ENCODE results near the gene POU6F2.
"Not testable (repeated sequence)": the region's sequence is repeated elsewhere in the genome, so short reads cannot be mapped to it uniquely, and the experiment has no call there.

POU6F2 gene

DNA sequence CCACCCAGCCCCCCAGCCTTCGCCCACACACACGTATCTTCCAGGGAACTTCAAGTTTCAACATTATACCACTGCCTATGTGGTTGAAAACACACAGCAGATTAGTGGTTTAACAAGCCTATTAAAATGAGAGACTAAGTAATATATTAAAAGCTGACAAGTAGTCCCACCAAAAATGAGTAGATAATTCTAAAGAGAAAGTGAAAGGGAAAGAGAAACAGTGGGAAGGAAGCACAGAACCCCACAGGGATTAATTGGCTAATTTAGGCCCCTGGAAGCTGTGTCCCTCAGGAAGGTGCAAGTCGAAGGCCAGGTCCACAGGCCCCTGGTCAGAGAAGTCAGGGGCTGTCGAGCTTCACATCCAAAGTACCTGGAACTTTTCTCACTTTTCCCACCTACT, 378.0 kb downstream of the POU6F2 start:
- DNase-seq (ENCODE audit: low read depth) = no peak

DNA sequence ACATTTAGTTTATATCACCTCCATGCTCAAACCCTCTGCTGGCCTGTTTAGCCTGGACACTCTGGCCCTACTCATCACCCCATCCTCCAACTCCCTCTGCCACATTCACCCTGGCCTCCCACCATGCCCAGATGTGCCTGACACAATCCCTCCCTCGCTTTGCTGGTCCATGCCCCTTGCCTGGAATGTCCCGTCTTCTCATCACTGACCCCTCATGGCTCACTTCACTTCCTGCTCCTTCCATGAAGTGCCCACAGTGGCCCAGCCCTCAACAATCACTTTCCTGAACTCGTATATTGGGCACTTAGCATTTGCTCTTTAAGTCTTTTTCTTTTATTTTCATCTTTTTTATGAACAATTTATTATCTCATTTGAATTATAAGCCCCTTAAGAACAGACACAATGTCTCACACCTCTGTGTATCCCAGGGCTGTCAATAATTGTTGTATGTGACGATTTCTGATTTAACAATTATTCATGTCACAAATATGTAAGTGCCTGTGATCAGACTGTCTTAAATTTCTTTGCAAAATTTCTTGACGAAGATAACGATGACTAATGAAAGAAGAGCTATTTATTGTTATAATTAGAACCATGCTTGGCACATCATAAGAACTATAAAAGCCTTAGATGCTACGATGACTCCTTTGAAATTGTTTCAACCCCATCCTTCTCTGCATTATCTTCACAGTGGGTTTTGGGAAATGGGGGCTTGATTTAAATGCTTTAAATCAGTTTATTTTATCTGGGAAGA, 378.6 kb downstream of the POU6F2 start:
- DNase-seq (ENCODE audit: low read depth) = no peak

DNA sequence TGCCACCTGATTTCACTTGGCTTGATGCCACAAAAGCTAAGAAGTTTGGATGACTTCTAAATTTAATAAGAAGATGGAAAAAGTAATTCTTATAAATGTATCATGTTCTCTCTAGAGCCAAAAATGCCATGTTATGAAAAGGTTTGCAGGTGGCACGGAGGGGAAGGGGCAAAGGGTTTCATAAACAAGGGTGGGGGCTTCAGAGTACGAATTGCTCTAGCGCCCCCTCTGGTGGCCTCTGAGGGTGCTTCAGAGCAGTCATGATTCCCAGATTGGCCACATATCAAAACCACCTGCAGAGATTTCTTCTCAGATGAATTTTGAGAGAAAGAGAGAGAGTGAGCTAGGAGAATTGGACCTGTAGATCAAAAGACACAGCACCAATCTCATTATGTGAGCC, 379.9 kb downstream of the POU6F2 start:
- DNase-seq (ENCODE audit: low read depth) = no peak

DNA sequence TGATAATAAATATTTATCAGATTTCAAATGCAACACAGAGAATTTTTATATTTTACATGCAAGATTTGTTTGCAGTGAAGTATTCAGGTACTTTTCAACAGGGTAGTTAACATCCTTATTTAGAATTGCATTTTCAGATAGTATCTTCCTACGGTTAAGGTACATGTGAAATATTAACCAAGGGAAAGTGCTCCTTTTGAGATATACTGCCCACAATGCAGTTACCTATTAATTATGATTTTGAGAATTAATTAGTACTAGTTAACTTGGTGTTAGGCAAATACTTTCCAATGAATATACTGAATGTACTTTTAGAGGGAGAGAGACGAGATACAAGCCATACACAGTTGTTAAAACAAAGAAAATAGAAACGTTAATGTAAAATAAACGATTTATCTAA, 382.3 kb downstream of the POU6F2 start:
- no peak for DNase-seq (ENCODE audit: low read depth)

DNA sequence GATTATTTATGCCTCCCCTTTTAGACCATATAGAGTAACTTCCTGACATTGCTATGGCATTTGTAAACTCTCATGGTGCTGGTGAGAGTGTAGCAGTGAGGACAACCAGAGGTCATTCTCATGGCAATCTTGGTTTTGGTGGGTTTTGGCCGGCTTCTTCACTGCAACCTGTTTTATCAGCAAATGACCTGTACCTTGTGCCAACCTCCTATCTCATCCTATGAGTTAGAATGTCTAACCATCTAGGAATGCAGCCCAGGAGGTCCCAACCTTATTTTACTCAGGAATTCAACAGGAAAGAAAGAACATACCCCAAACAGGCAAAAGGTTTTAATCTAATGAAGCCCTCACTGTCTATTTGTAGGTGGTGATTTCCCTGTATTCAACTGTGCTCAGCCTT, 383.1 kb downstream of the POU6F2 start:
- no peak for DNase-seq (ENCODE audit: low read depth)

DNA sequence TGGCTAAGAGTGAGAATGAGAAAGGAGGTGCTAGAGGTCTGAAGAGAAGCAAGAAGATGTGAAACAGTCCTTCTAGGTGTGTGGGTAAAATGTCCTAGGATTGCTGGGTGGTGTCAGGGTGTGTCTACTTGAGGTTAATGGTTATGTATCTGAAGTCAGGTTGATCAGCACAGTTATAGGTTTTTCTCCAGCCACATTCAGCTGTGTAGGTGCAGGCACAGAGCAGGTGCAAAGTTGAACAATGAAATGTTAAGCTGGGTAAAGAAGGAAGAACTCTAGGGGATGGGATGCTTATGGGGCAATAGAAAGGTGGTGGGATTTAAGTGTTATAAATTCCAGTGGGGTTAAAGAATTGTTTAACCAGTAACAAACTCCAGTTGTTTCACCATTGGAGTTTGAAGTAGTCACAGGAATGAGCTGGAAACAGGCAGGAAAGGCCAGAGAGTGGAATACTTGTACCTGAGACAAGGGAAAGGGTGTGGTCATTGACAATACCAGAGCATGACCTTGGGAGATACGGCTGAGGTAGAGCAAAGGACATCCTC, 388.1 kb downstream of the POU6F2 start:
- no peak for DNase-seq (ENCODE audit: low read depth)

DNA sequence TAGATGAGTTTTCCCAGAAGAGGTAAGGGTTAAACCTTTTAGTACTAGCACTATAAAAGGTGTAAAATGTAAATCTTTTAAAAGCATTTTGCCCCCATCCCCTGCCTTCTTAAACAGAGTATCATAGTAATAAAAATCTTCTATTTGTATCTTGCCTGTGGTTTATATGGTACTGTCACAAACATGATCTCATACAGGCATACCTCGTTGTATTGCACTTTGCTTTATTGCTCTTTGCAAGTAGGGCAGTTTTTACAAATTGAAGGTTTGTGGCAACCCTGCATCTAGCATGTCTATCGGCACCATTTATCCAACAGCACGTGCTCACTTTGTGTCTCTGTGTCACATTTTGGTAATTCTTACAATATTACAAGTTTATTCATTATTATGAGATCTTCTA, 389.7 kb downstream of the POU6F2 start:
- no peak for DNase-seq (ENCODE audit: low read depth)

DNA sequence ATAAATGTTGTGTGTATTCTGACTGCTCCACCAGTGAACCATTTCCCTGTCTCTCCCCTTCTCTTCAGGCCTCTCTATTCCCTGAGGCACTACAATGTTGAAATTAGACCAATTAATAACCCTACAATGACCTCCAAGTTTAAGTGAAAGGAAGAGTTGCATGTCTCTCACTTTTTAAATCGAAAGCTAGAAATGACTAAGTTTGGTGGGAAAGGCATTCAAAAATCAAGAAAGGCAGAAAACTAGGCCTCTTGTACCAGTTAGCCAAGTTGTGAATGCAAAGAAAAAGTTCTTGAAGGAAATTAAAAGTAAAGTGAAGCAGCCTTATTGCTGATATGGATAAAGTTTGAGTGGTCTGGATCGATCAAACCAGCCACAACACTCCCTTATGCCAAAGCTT, 390.2 kb downstream of the POU6F2 start:
- DNase-seq (ENCODE audit: low read depth) = no peak

DNA sequence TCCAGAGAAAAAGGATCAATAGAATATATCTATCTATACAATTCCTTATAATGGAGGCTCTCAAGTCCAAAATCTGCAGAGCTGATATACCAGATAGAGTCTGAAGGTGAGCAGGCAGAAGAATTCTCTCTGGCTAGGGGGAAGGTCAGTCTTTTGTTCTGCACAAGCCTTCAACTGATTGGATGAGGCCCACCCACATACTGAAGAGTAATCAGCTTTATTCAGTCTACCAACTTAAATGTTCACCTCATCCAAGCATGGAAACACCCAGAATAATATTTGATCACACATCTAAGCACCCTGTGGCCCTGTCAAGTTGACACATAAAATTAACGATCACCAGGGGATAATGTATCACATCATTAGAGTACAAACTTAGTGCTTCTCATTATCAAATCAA, 394.7 kb downstream of the POU6F2 start:
- DNase-seq (ENCODE audit: low read depth) = no peak

DNA sequence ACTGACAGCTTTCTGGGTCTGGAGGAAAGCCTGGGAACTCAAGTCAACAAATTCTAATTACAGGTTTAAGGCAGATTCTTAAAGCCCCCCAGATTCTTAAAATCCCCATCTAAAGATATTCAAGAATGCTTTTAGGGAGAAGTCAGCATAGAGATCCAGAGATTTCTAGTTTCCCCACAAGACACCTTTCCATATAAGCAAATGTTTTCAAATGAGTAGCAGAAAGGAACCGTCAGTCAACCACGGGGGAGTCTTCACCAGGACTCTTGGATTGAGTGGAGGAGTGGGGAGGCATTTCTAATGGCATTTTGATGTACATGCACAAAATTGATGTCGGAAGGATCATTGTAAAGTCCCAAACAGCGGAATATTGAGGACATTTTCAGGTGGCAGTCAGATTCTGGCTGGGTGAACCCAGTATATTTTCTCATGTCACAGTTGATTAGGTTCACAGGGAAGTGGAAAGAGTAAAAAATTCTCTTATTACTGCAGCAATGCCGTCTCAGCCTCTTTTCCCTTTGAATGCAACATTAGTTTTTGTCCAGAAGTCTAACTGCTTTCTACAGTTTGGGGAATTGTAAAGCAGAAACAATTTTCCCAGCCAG, 396.8 kb downstream of the POU6F2 start:
- no peak for DNase-seq (ENCODE audit: low read depth)

DNA sequence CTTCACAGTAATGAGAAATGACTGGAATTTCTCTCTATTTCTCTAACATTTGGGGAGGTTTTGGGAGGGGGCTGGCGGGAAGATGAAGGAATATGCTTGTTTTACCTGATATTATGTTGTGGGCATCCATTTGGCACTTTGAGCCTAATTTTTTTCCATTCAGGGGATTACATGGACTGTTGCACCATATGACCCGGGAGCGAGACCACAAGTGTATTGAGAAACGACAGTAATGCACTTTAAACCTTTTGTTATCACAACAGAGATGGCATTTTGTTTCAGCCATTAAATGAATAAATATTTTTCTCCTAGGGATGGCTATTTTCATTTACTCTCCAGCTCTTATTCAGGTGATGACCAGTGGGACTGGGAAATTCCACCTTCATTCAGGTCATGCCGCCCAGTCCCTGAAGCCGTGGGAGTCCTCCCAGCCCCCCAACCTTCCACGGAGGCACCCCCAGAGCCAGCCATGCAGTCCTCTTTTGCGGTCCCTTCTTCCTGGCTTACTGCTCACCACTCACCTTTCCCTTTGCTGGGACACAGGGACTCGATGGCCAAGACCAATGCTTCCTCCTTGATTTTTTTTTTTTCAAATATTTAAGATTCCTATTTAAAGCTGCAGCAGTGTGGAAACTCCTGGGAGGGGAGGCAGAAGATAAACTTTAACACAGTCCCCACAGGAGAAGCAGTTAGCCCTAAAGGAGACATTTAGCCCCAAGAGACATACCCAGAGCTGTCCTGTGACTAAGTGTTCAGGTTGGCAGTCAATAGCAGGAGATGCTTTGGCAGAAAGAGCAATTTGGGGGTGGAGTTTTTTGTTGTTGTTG, 397.6 kb downstream of the POU6F2 start:
- no peak for DNase-seq (ENCODE audit: low read depth)

DNA sequence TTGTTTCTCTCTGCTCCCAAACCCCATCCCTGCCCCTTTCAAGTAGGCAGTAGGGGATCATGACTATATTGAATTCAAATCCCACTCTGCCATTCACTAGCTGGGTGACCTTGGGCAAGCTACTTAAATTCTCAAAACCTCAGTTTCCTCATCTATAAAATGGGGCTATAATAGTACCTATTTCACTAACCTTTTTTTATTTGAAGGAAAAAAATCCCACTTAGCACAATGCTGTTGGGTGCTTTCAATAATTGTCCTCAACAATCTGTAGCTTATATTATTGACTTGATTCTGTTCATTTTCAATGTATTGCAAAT, 398.1 kb downstream of the POU6F2 start:
- no peak for DNase-seq (ENCODE audit: low read depth)

DNA sequence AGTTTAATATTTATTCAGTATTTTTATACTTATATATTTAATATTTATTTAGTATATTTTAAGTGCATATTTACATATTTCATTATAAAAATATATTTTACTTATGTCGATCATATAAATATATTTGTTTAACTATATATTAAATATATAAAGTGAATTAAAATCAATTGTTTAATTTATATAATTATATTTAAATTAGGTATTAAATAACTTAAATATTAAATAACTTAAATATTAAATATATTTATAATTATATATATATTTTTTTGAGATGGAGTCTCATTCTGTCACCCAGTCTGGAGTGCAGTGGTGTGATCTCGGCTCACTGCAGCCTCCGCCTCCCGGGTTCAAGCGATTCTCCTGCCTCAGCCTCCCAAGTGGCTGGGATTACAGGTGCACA, 399.2 kb downstream of the POU6F2 start:
- not testable (repeated sequence) for DNase-seq (ENCODE audit: low read depth)

DNA sequence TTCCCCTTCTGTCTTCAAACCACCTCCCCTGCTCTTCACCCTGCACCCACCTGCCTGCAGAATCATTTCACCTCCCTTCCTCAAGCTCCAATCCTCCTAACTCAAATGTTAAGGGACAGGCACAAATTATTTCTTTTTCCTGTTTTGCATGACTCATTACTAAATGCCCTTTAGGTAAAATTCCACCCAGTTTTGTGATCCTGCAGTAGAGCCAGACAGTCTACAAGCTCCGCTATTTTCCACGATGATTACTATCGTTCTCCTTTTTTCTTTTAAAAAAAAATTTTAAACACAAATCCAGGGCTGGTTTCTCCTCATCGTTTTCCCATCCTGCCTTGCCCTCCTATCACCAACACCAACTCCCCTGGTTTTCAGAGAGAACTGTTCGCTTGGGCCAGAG, 401.7 kb downstream of the POU6F2 start:
- no peak for DNase-seq (ENCODE audit: low read depth)

DNA sequence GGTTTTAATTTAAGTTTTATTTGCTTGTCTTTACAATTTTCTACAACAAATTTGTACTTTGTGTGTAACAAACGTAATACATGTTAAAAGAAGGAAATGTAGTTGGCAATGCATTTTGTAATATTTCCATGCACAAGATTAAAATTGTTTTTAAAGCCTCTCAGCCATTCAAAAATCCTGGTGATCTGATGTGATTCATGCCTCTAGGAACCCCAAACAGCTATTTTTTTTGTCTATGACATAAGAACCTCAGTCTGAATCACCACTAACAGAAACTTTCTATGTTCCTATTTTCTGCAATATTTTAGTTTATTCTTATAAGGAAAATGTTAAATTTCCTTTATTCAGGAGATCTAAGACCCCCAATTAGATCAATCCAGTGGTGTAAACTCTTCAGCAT, 405.4 kb downstream of the POU6F2 start:
- no peak for DNase-seq (ENCODE audit: low read depth)

DNA sequence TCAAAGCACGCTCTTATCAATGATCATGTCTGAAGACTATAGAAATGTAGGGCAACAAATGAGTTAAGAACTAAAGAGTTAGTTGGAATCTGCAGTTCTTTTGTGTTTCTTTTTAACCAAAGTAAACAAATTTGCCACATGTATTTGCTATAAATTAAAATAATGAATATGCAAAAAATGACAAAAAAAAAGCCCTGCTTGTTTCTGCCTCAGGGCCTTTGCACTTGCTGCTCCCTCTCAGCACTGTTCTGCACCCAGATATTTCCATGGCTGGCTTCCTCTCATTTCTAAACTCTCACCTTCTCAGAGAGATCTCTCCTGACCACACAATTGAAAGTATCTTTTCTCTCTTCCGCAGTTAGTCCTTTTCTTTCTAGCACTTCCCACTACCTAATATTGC, 406.7 kb downstream of the POU6F2 start:
- DNase-seq (ENCODE audit: low read depth) = no peak

DNA sequence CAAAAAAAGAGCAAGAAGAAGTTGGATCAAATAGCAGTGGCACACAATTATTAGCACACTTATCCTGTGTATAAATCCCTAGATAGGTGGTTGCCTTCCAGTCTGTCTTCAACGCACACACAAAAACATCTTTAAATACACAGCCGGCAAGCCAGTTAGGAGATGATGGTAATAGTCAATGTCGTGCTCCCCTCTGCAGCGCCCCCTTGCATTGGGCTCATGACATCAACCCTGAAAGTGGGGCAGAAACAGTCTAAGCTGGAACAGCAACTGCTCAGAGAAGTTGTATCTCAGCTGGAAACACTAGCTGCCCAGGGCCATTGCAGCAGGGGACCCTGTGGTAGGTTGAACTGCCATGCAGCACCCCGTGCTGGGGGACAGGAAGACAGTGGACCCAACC, 409.0 kb downstream of the POU6F2 start:
- no peak for DNase-seq (ENCODE audit: low read depth)

DNA sequence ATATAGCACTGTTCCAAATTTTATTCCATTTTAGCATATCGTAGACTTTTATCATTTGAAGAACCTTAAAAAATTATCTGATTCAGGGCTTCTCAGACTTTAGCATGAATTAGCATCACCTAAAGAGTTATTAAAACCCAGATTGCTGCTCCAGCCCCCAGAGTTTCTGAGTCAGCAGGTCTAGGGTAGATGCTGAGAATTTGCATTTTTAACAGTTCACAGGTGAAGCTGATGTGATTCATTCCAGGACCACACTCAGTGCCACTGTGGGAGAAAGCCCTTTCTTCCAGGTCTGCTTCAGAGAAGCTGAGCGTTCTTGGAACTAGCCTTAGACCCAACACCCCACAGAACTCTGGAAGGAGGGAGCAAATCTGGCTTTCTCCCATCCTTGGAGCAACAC, 414.4 kb downstream of the POU6F2 start:
- DNase-seq (ENCODE audit: low read depth) = no peak

DNA sequence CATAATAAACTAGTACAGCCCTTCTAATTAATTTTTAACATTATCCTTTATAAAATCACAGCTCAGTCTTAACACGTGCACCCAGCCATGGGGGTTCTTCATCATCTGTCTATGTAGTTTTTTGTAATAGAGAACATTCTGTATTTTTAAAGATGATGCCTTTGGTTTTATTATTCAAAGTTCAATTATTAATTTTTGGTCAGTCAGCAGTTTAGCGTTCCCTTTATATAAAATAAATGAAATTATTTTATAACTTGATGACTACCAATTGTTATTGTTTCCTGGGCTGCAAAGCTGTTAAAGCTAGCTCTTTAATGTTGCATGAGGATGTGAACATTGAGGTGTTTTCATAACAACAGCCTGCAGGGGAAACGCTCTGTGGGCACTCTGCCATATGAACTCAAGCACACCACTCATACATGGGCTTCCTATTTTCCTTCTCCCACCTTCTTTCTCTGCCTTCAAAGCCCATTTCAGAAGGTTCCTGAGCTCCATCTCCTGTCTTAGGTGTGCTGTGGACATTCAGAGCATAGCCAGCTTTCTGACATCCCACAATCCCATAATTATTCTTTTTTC, 416.5 kb downstream of the POU6F2 start:
- DNase-seq (ENCODE audit: low read depth) = no peak

DNA sequence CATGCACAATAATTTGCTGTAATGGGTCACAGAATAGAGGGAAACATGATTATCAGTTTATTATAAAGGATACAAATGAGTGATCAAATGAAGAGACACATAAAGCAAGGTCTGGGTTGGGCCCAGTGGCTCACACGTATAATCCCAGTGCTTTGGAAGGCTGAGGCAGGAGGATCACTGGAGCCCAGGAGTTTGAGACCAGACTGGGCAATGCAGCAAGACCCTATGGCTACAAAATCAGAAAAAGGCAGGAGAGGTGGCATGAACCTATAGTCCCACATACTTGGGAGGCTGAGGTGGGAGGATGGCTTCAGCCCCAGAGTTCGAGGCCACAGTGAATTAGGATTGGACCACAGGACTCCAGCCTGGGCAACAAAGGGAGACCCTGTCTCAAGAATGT, 421.7 kb downstream of the POU6F2 start:
- DNase-seq (ENCODE audit: low read depth) = no peak

DNA sequence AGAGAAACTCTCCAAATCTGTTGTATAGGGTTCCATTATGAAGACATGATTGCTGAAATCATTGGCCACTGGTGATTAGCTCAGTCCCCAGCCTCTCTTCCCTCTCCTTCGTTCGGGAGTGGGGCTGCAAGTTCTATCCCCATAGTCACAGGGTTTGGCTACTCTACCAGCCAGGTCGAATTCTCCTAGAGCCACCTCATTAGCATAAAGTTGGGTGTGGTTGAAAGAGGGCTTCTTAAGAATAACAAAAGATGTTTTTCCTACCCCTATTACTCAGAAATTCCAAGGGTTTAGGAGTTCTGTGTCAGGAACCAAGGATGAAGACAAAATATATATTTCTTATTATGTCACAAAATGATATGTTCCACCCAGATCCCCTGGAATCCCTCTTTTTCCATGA, 422.3 kb downstream of the POU6F2 start:
- DNase-seq (ENCODE audit: low read depth) = no peak

DNA sequence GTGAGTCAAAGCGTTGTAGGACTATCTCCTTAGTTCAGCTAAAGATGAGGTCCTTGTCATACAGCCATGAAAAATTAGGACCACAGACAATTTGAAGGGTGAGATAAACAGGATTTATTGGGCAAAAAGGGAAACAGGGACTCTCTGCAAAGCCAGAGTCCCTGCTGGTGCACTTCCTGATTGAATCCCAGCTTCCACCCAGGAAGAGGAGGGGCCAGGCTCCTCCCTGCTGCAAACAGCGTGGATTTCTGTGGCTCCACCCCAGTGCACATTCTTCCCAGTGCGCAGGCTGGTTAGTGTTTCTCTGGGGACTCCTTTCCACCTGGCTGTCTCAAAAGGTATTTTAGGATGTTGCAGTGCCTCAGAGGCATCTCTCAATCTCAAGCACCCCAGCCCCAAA, 423.1 kb downstream of the POU6F2 start:
- no peak for DNase-seq (ENCODE audit: low read depth)

DNA sequence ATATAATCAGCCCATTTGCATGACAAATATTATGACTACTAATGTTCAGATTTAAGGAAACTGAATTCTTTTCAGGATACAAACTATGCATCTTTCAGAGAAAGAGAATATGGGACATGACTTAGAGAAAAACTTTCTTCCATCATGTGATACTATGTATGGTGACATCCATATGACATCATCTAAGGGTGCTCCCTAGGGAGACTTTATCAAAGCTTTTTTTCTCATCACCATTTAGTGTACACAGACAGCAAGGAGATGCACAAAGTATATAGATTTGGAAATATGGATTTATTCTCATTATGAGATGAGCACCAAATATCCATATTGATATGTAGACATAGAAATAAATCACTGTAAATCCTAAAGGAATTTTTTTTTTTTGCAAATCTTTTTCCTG, 424.3 kb downstream of the POU6F2 start:
- DNase-seq (ENCODE audit: low read depth) = no peak
